GM12865 (cell line): Measurements from ENCODE around the gene CD6.

ENCODE experiments used
- DNase-seq: peaks from one replicate; pipeline ENCODE4 v3.0.0; 2010; ENCODE audit warnings: low read depth
- H3K4me3 ChIP-seq: 2 replicates; pipeline ENCODE4 v1.5.1; 2011; ENCODE audit warnings: mild to moderate bottlenecking, low read depth, low read length, control low read depth
- CTCF ChIP-seq: IDR thresholded peaks from 2 replicates; pipeline ENCODE4 v1.5.1; 2011; ENCODE audit warnings: low read length, control low read depth, low read depth, inconsistent platforms; ENCODE audit not compliant: insufficient read depth; ENCODE audit errors: missing control alignments

CD6 gene

GRCh38 chr11:61011229-61011870 lies 39.9 kb downstream of the CD6 start:
- TF ChIP-seq CTCF: no peak
- no peak overlapping the region for H3K4me3 ChIP-seq
- no peak for DNase-seq

GRCh38 chr11:61011950-61012736 lies 40.7 kb downstream of the CD6 start:
- no peak for DNase-seq
- no peak for TF ChIP-seq CTCF
- no peak overlapping the region for H3K4me3 ChIP-seq

GRCh38 chr11:61012737-61013215 lies 41.3 kb downstream of the CD6 start:
- no peak overlapping the region for H3K4me3 ChIP-seq
- DNase-seq: no peak
- no peak for TF ChIP-seq CTCF

- TF ChIP-seq CTCF: no peak
- DNase-seq: no peak
- no peak overlapping the region for H3K4me3 ChIP-seq
Observed at GRCh38 chr11:61018059-61018458, 46.6 kb downstream of the CD6 start.

GRCh38 chr11:61019037-61019831 lies 47.8 kb downstream of the CD6 start:
- H3K4me3 ChIP-seq: no peak overlapping the region
- TF ChIP-seq CTCF: no peak
- DNase-seq: no peak

GRCh38 chr11:61019832-61020405 lies 48.4 kb downstream of the CD6 start:
- no peak overlapping the region for H3K4me3 ChIP-seq
- no peak for TF ChIP-seq CTCF
- no peak for DNase-seq
